ENCODE data around the gene HDLBP.

The HDLBP gene

DNA sequence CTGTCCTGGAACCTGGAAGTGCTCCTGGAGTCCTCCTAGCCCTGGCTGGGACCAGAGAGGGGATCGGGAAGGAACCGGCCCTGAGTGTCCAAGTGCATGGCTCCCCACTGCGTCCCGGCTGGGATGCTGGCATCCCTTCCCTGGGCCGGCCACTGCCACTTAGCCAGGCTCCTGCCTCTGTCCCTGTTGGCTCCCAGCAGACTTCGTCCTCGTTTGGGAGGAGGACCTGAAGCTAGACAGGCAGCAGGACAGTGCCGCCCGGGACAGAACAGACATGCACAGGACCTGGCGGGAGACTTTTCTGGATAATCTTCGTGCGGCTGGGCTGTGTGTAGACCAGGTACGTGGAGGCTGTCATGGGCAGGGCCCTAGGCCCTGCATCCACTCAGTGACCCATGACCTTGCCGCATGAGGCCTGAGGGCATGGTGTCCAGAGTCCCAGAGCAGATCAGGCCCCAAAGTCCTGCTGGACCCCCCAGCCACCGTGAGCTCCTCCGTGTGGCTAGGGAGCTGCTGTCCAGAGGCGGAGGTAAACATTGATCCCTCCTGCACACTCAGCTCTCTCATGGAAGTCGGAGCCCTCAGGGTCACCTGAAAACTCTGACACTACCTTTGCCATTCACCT, 119.9 kb downstream of the HDLBP start:
- TF ChIP-seq, protein P1, sequence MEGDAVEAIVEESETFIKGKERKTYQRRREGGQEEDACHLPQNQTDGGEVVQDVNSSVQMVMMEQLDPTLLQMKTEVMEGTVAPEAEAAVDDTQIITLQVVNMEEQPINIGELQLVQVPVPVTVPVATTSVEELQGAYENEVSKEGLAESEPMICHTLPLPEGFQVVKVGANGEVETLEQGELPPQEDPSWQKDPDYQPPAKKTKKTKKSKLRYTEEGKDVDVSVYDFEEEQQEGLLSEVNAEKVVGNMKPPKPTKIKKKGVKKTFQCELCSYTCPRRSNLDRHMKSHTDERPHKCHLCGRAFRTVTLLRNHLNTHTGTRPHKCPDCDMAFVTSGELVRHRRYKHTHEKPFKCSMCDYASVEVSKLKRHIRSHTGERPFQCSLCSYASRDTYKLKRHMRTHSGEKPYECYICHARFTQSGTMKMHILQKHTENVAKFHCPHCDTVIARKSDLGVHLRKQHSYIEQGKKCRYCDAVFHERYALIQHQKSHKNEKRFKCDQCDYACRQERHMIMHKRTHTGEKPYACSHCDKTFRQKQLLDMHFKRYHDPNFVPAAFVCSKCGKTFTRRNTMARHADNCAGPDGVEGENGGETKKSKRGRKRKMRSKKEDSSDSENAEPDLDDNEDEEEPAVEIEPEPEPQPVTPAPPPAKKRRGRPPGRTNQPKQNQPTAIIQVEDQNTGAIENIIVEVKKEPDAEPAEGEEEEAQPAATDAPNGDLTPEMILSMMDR (IDR thresholded peaks at IDR 0.05; ENCODE audit: low read depth, low read length, missing control alignments) = no peak
- DNase-seq (ENCODE audit: low read depth) = no peak
- in situ Hi-C loops (cut with HindIII; ENCODE audit: low sequenced_read_pairs) = no loop called here
- H3K4me3 ChIP-seq (ENCODE audit: low read depth, low read length) = no peak overlapping the region

- DNase-seq (ENCODE audit: low read depth) = no peak
- TF ChIP-seq, protein P1 (IDR thresholded peaks at IDR 0.05; ENCODE audit: low read depth, low read length, missing control alignments) = no peak
- H3K4me3 ChIP-seq (ENCODE audit: low read depth, low read length) = no peak overlapping the region
- in situ Hi-C loops (cut with HindIII; ENCODE audit: low sequenced_read_pairs) = no loop called here
These were observed 120.7 kb downstream of the HDLBP start for GRCh38 chr2:241194811-241195210.

DNA sequence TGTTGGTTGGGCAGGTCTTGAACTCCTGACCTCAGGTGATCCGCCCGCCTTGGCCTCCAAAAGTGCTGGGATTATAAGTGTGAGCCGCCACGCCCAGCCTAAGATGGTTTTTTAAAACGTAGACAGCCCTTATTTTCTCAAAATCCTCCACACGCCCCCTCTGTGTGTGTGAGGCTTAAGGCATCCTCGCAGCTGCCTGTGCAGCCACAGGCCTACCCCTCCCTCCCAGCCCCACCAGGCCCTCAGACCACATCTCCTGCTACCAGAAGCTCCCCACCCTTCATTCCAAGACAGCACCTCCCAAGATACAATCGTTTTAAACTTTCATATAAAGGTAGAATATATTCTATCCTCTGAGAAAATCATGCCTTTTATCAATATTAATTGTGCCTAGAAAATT, 122.2 kb downstream of the HDLBP start:
- in situ Hi-C loops (cut with HindIII; ENCODE audit: low sequenced_read_pairs) = no loop called here
- TF ChIP-seq, protein P1 (IDR thresholded peaks at IDR 0.05; ENCODE audit: low read depth, low read length, missing control alignments) = no peak
- no peak for DNase-seq (ENCODE audit: low read depth)
- H3K4me3 ChIP-seq (ENCODE audit: low read depth, low read length) = no peak overlapping the region

DNA sequence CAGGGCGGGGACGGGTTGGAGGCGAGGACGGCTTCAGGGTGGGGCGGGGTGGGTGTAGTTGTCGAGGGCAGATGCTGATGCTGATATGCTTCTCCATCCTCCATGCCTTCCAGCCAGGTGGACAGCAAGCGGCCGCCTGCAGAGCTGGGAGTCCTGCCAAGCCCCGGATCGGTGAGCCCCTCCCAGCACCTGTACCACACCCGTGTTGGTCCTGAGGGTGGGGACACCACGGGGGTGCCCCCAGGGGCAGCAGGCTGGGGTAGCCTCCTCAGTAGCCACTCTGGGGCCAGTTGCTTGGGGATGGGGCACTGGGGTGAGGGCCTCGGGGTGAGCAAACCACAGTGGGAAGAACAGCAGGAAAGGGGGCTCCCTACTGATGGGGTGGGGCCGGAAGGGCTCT, 124.4 kb downstream of the HDLBP start:
- no peak for DNase-seq (ENCODE audit: low read depth)
- TF ChIP-seq, protein P1 (IDR thresholded peaks at IDR 0.05; ENCODE audit: low read depth, low read length, missing control alignments) = no peak
- H3K4me3 ChIP-seq (ENCODE audit: low read depth, low read length) = no peak overlapping the region
- in situ Hi-C loops (cut with HindIII; ENCODE audit: low sequenced_read_pairs) = no loop called here

GRCh38 chr2:241190291-241190981, 125.0 kb downstream of the HDLBP start:
- in situ Hi-C loops (cut with HindIII; ENCODE audit: low sequenced_read_pairs) = no loop called here
- H3K4me3 ChIP-seq (ENCODE audit: low read depth, low read length) = no peak overlapping the region
- no peak for DNase-seq (ENCODE audit: low read depth)
- TF ChIP-seq, protein P1 (IDR thresholded peaks at IDR 0.05; ENCODE audit: low read depth, low read length, missing control alignments) = no peak

GRCh38 chr2:241189856-241190201, 125.6 kb downstream of the HDLBP start:
- no peak overlapping the region for H3K4me3 ChIP-seq (ENCODE audit: low read depth, low read length)
- in situ Hi-C loops (cut with HindIII; ENCODE audit: low sequenced_read_pairs) = no loop called here
- no peak for DNase-seq (ENCODE audit: low read depth)
- TF ChIP-seq, protein P1 (IDR thresholded peaks at IDR 0.05; ENCODE audit: low read depth, low read length, missing control alignments) = no peak
